Psoas muscle (tissue), 8 donors: Measurements from ENCODE around the gene CREBL2. TPM values are rescaled to one million over a fixed set of nuclear protein-coding genes. Genes with fewer than 3 reads are reported as not detected.
"Not testable (repeated sequence)": the region's sequence is repeated elsewhere in the genome, so short reads cannot be mapped to it uniquely, and the experiment has no call there.

Experiments
- ATAC-seq, 4 donors: fragments of 200-7000 bp; cut with Tn5 transposase; one replicate each; pipeline ENCODE4 v1.9.1; 2020; ENCODE audit warnings: moderate library complexity in 3 of 4, mild to moderate bottlenecking in 2 of 4
- DNase-seq, 2 donors: peaks; one replicate each; pipeline ENCODE4 v3.0.0-alpha.2; 2020
- H3K27ac ChIP-seq: fragments of 200-600 bp; one replicate; pipeline ENCODE4 v1.8.0; 2022
- H3K27me3 ChIP-seq, 3 donors: fragments of 200-600 bp in 1 of 3; one replicate each; pipeline versions ENCODE4 v1.6.1 to v1.8.0; 2013 to 2022; ENCODE audit warnings: low read length in 2 of 3, mild to moderate bottlenecking in 2 of 3, moderate library complexity in 1 of 3; ENCODE audit not compliant: insufficient read depth in 3 of 3
- H3K36me3 ChIP-seq, 2 donors: fragments of 200-600 bp in 1 of 2; one replicate each; pipeline versions ENCODE4 v1.6.1 to v1.8.0; 2013 to 2022; ENCODE audit warnings: low read depth in 1 of 2, mild to moderate bottlenecking in 1 of 2, moderate library complexity in 1 of 2; ENCODE audit not compliant: insufficient read depth in 1 of 2
- H3K4me1 ChIP-seq: fragments of 200-600 bp; one replicate; pipeline ENCODE4 v1.8.0; 2022
- H3K4me3 ChIP-seq: fragments of 200-600 bp; one replicate; pipeline ENCODE4 v1.8.0; 2022; ENCODE audit warnings: mild to moderate bottlenecking
- H3K9me3 ChIP-seq: fragments of 200-600 bp; one replicate; pipeline ENCODE4 v1.8.0; 2022
- CTCF ChIP-seq: fragments of 200-600 bp; IDR thresholded peaks from one replicate; pipeline ENCODE4 v1.8.0; 2022; ENCODE audit warnings: antibody characterized with exemption
- WGBS, 3 donors: extraction: QIAGEN DNeasy Blood & Tissue Kit; methylation state at CpG; one replicate each; pipeline versions ENCODE4 v1.1.6 to v1.1.7; 2013; 5-methylcytosine and 5-hydroxymethylcytosine counted together
- intact Hi-C, 2 donors: fragments of 100-400 bp; cut with DNase I; formaldehyde crosslinking; loops; one replicate each; pipeline versions ENCODE4 v1.11.0 to v1.14.2; 2022
- polyA plus RNA-seq, 3 donors: library from polyadenylated mRNA; stranded (reverse); fragments of 200-250 nt; gene quantifications; one replicate each; pipeline ENCODE4 v1.2.3, GENCODE V29; 2013
- total RNA-seq, 4 donors: library from RNA; stranded (reverse); fragmentation: NEBNext Ultra II Directional in 2 of 4; extraction: Animal tissue kit (Norgen Biotek cat#: 25700) in 2 of 4; gene quantifications; one replicate each; pipeline versions ENCODE4 v1.2.1 to v1.2.4, GENCODE V29; 2021 to 2023
- donor health status: healthy with polysubstance abuse.
- donor health status: DM: no; HTN: no; CAD: no; lungs with moderate emphysema.
- donor health status: Bipolar disorder and iron deficiency.
- donor health status: healthy.
- donor health status: DM: yes; HTN: yes; CAD: no.
- donor health status: DM: no; HTN: no; CAD: no.
- donor health status: DM: no; HTN: no; CAD: no.
- donor health status: DM: yes; HTN: yes; CAD: no.

The CREBL2 gene
- total and polyA plus RNA-seq, 7 donors: 4.0 to 16.4 (median 6.7) TPM

DNA sequence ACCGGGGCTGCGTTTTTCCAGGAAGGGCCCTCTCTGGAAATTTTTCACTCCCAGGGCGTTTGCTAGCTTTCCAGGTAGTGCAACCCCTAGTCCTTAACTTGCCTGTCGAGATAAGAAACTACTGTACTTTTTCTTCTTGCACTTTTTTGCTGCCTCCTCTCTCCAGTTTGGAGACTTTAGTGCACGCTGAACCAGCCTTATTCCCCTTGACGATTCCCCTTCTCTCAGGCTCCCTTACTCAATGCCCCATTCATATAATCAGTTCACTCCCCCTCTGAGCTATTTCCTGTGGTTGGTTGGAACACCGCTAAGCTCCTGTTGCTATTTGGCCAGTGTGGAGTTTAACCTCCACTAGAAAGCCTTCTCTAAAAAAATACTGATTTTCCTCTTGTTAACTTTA, 682 bp downstream of the CREBL2 start:
- peak overlapping the region; percentile 95 for H3K27ac ChIP-seq
- intact Hi-C loops: loop anchor here in 1 of 2 donors (5.0 kb wide), 2 partner anchors 50 to 85 kb away; partner anchors contain the start of genes DUSP16 and GPR19
- H3K4me1 ChIP-seq: peaks cover 35% of the 10 kb centered on the region
- DNase-seq: no peak
- no peaks in the 10 kb centered on the region for H3K9me3 ChIP-seq
- H3K4me3 ChIP-seq: peak overlapping the region; percentile 87
- WGBS, 3 donors: 0 to 1% (median 0%) methylated on average over 7 of the region's 7 CpGs
- no peaks in the 10 kb centered on the region for H3K36me3 ChIP-seq
- TF ChIP-seq CTCF: no peak
- ATAC-seq: peak in 1 of 4 donors; percentile 25
- no peaks in the 10 kb centered on the region for H3K27me3 ChIP-seq

GRCh38 chr12:12613344-12613743, 1.7 kb downstream of the CREBL2 start:
- Histone ChIP-seq H3K36me3 (no peaks in the 10 kb centered on the region), H3K4me3 (peak overlapping the region; percentile 87), H3K27me3 (no peaks in the 10 kb centered on the region), H3K4me1 (peaks cover 35% of the 10 kb centered on the region), H3K27ac (peak overlapping the region; percentile 95), H3K9me3 (no peaks in the 10 kb centered on the region)
- no peak for DNase-seq
- no peak for ATAC-seq
- no peak for TF ChIP-seq CTCF
- intact Hi-C loops: loop anchor here in 1 of 2 donors (5.0 kb wide), 2 partner anchors 51 to 84 kb away; partner anchors contain the start of genes DUSP16 and GPR19
- 49 to 59% (median 52%) methylated on average over 4 of the region's 4 CpGs for WGBS, 3 donors

- 83 to 88% (median 86%) methylated on average over 4 of the region's 4 CpGs for WGBS, 3 donors
- Histone ChIP-seq H3K27me3 (no peaks in the 10 kb centered on the region), H3K4me1 (peaks cover 35% of the 10 kb centered on the region), H3K36me3 (no peaks in the 10 kb centered on the region), H3K27ac (no peak overlapping the region), H3K9me3 (no peaks in the 10 kb centered on the region), H3K4me3 (no peak overlapping the region)
- intact Hi-C loops: loop anchor here in 1 of 2 donors (5.0 kb wide), 2 partner anchors 52 to 83 kb away; partner anchors contain the start of genes DUSP16 and GPR19
- ATAC-seq: no peak
- no peak for TF ChIP-seq CTCF
- no peak for DNase-seq
These were observed 2.7 kb downstream of the CREBL2 start for GRCh38 chr12:12614342-12614741.

DNA sequence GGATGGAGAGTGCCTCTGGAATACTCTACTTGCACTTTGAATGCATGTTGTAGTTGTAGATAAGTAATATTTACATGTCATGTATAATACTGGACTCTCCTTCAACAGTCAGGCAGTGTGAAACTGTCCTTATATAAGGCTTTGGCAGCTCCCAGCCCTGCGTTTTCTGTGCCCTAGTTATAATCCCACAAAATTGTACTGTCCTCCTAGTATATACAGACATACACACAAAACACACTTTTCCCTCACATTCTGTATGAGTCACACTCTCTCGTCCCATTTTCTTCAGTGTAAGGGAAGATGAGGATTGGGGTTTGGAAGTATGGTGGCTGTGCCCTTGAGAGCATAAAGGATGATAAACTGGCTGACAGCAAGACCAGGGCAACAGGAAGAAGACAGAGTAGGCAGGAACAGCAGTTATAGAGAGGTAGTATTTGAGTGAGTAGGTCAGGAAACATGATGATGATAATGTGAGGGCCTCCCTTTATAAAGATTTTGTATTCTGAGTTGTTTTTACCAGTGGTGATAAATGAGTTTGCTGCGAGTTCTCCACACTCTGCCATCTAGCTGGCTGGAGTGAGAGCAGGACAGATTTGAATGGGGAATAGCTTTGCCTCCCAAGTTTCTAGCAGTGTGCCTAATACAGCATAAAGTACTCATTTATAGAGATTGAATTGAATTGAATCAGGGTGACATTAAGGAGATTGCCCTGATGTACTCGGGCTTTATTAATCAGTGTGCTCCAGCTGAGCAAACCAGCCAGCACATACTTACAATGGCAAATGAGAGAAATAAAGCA, 5.0 kb downstream of the CREBL2 start:
- Histone ChIP-seq H3K4me3 (no peak overlapping the region), H3K27ac (no peak overlapping the region), H3K4me1 (peaks cover 30% of the 10 kb centered on the region), H3K36me3 (no peaks in the 10 kb centered on the region), H3K9me3 (no peaks in the 10 kb centered on the region), H3K27me3 (no peaks in the 10 kb centered on the region)
- WGBS, 3 donors: 49 to 58% (median 53%) methylated on average over 4 of the region's 4 CpGs
- intact Hi-C loops: no loop called here
- TF ChIP-seq CTCF: no peak
- DNase-seq (no peak), ATAC-seq (no peak)

GRCh38 chr12:12618064-12618463, 6.4 kb downstream of the CREBL2 start:
- intact Hi-C loops, DNase-seq, H3K4me3 ChIP-seq, H3K36me3 ChIP-seq, H3K27ac ChIP-seq, H3K27me3 ChIP-seq, ATAC-seq, H3K9me3 ChIP-seq: not testable (repeated sequence)
- peaks cover 23% of the 10 kb centered on the region for H3K4me1 ChIP-seq
- 89 to 96% (median 95%) methylated on average over 19 to 23 of the region's 23 CpGs for WGBS, 3 donors
